HEK293 (cell line): ENCODE data around the gene EPB41L2.

Source experiments
- CTCF ChIP-seq: fragments of 450-650 bp; formaldehyde crosslinking; IDR thresholded peaks from 2 replicates; pipeline ENCODE4 v1.5.1; 2016; ENCODE audit warnings: missing biosample characterization, missing genetic modification characterization
- ZBTB10 ChIP-seq: fragments of 450-650 bp; formaldehyde crosslinking; IDR thresholded peaks from 2 replicates; pipeline ENCODE4 v1.5.1; 2016; ENCODE audit warnings: missing biosample characterization, missing genetic modification characterization
- ZBTB21 ChIP-seq: fragments of 450-650 bp; formaldehyde crosslinking; IDR thresholded peaks from 2 replicates; pipeline ENCODE4 v1.5.1; 2017; ENCODE audit warnings: missing biosample characterization, missing genetic modification characterization
- ZNF121 ChIP-seq: fragments of 450-650 bp; formaldehyde crosslinking; IDR thresholded peaks from 2 replicates; pipeline ENCODE4 v1.5.1; 2016; ENCODE audit warnings: missing biosample characterization, missing genetic modification characterization
- ZNF239 ChIP-seq: fragments of 450-650 bp; formaldehyde crosslinking; IDR thresholded peaks from 2 replicates; pipeline ENCODE4 v1.5.1; 2016; ENCODE audit warnings: missing biosample characterization, missing genetic modification characterization
- ZNF704 ChIP-seq: fragments of 450-650 bp; formaldehyde crosslinking; IDR thresholded peaks from 2 replicates; pipeline ENCODE4 v1.5.1; 2016; ENCODE audit warnings: missing biosample characterization, missing genetic modification characterization
- ZNF768 ChIP-seq: fragments of 450-650 bp; formaldehyde crosslinking; IDR thresholded peaks from 2 replicates; pipeline ENCODE4 v1.5.1; 2018; ENCODE audit warnings: missing biosample characterization, mild to moderate bottlenecking, missing genetic modification characterization
- ZNF776 ChIP-seq: fragments of 450-650 bp; formaldehyde crosslinking; IDR thresholded peaks from 2 replicates; pipeline ENCODE4 v1.5.0; 2017; ENCODE audit warnings: missing biosample characterization, missing genetic modification characterization, borderline replicate concordance
- ZSCAN30 ChIP-seq: fragments of 450-650 bp; IDR thresholded peaks from 2 replicates; pipeline ENCODE4 v1.5.1; 2018; ENCODE audit warnings: missing biosample characterization, mild to moderate bottlenecking, missing genetic modification characterization, moderate library complexity

GRCh38 chr6:130833569-130833968, 229.5 kb downstream of the EPB41L2 start:
- TF ChIP-seq ZBTB21 (tag by site-specific recombination) (no peak), CTCF (tag by site-specific recombination) (no peak), ZNF704 (tag by site-specific recombination) (no peak), ZNF768 (no peak), ZNF239 (tag by site-specific recombination) (no peak), ZNF121 (tag by site-specific recombination) (no peak), ZBTB10 (tag by site-specific recombination) (no peak), ZNF776 (tag by site-specific recombination) (no peak), ZSCAN30 (tag by site-specific recombination) (no peak)
